HG03196 (cell line): ENCODE measurements around the gene ANG.

Experiments
- ATAC-seq: cut with Tn5 transposase; IDR thresholded peaks from one replicate; pipeline ENCODE4 v1.9.1; 2021; ENCODE audit not compliant: unreplicated experiment

ANG gene

DNA sequence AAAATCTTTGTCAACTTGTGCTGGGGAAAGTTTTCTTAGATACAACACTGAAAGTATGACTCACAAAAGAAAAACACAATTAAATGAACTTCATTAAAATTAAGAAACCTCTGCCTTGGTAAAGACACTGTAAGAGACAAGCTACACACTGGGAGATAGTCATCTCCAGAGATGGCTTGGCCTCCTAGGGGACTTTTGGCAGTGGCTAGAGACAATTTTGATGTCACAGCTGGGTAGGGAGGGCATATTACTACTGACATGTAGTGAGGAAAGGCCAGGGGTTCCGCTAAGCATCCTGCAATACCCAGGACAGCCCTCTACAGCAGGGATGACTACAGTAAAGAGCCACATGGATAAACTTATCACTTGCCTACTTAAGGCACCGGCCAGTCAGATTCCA, 12.9 kb upstream of the ANG start:
- no peak for ATAC-seq

DNA sequence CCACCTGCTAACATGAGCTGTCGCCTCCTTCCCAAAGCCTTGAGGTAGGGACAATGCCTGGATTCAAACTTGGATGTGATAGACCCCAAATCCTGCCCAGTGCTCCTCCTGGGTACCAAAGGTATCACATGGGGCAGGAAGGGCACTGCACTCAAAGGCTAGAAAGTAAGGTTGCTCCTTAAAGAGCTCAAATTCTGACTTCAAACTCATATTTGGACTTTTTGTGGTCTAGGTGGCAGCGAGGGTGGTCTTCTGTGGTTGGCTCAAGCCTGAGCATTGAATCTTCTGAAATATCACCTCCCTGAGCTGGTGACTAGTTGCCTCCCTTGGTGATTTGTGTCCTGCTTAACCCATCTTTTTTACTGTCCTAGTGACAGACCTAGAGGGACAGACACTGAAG, 12.5 kb upstream of the ANG start:
- ATAC-seq = no peak

DNA sequence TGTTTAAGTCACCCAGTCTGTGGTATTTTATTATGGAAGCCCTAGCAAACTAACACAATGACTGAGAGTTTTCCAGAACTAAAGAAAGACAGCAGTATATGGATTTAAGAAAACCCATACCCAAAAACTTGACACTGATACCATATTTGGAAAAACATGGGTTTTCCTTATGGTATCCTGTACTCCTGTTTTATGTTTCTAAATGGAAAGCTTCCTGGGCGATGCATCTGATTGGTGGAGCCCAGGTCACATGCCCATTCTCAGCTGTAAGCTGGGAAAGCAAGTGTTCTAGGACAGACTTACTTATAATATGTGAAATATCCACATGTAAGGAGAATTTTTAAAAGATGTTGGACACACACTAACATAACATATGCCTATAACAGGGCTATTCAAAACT, 8.7 kb upstream of the ANG start:
- no peak for ATAC-seq

DNA sequence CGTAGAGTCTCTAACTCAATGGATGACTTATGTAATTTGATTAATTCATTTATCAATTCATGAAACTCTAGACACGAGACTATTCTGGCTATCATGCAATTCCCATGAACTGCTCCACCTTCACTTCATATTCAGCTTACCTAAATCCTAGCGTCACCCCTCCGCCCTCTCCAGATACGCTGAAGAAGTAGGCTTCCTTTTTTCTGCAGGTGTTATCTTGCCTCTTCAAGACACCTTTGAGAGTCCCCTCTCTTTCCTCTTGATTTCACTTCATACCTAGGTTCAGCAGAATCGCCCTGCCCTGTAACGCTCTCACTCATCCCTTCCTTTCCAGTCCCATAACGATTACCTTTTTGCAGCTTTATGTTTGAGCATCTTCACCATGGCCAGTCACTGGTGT, 8.2 kb upstream of the ANG start:
- no peak for ATAC-seq

DNA sequence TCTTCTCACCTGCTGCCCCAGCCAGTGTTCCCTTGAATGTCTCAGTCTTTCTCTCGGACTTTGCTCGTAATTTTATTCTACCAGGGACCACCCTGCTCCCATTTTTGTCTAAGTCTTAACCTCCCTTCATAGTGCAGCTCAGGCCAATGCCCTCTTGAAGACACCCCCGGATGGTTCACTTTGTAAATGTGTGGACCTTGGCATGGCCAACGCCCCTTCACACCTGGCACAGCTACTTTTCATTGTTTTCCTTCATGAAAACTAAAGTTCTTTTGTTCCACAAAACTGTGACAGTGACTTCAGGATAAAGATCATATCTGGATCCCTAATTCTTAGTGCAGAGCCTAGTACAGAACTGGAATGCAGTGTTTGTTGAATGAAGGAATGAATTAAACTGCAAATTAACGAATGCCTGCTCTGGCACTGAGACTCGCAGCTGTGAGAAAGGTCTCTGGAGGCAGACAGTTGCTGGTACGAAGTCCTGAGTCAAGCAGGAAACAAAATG, 7.7 kb upstream of the ANG start:
- peak; percentile 13 for ATAC-seq

DNA sequence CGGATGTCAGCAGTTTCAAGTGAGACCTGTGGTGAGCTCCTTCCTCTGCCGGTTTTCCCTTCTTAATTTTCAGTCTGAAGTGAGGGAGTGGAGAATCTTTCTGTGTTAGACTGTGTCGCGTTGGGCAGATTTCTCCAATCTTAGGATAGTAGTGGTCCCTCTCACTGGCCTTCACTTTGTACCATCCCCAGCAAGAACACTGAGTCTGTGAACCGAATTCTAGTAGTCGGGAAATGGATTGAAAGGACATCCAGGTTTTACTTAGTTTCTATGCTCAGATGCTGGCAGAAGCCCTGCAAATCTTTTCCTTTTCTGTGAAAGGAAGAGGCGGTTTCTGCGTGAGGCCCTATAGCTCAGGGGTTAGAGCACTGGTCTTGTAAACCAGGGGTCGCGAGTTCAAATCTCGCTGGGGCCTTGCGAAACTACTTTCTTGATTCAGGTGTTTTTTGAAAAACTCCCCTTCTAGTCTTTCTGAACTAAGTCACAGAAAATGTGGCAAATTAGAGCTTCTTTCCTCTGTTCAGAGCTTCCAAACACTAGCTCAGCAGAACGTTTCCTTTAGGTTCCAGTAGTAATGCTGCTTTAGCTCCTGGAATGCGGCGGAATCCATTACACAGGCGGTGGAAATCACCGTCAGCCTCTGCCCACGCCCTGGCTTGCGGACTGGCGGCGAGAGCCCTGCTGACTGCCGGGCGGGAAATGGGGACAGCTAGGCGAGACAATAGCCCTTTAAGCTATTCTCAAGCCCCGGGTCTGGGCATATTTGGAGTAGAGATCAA, 7.0 kb upstream of the ANG start:
- ATAC-seq = peak; percentile 31

DNA sequence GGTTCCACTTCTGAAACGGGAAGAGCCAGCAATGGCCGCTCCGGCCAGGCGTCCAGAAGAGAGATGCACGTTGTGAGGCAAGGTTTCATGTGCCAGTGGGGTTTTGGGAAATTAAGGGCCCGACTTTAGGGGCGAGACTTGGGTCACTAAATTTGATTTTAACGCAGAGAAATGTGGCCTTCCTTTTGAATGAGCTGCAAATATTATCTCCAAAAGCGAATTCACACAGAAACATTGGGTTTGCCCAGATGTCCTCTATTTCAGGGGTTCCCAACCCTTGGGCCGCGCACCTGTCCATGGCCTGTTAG, 6.5 kb upstream of the ANG start:
- ATAC-seq = no peak

DNA sequence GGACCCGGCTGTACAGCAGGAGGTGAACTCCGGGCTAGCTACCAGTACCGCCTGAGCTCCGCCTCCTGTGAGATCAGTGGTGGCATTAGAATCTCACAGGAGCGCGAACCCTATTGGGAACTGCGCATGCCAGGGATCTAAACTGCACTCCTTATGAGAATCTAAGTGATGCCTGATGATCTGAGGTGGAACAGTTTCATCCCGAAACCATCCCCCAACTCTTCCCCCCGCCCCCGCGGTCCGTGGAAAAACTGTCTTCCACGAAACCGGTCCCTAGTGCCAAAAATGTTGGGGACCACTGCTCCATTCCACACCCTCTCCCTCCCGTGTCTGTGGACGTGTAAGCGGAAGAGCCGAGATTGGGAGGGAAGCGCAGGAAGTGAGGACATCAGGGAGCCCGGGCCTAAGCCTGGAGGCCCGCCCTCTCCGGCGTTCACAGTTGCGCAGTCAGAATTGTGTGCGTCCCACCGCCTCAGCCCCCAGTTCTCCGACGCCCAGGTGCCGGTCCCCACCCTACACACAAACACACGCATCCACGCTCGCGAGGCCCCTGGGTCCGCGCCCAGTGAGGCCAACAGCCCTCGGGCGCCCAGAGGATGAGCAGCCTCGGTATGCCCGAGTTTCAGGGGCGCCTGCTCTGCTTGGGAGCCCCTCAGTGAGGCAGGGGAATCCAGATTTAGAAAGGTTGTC, 6.0 kb upstream of the ANG start:
- ATAC-seq = peak; percentile 39

DNA sequence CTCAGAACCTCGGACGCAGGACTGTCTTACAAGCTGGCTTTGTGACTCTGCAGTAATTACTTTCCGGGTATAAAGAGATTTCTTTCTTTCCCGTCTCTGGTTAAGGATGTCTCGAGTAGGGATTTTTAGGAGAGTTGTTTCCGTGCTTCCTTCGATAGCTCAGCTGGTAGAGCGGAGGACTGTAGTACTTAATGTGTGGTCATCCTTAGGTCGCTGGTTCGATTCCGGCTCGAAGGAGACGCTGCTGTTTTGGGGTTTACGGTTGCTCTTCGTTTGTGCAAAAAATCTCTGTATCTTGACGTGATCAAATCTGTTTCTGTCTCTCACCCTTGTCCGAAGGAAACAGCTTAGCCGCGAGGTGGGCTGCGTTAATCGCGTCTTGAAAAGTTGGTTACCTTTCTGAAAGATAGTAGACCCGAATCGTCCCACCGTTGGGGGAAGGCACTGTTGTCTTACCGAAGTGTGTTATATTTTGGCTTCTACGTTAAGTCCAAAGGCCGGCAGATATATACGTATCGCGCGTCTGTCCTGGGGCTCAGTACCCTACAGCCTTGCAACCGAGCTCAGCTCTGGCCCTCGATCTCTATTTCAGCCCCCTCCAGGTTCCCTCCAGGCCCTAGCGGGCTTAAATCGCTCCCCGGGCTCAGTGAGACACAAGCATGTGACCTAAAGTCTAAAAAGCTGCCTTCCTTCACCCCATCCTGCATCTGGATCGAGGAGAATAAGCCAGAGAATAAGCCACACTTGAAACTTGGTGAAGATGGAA, 5.3 kb upstream of the ANG start:
- ATAC-seq = peak; percentile 25

DNA sequence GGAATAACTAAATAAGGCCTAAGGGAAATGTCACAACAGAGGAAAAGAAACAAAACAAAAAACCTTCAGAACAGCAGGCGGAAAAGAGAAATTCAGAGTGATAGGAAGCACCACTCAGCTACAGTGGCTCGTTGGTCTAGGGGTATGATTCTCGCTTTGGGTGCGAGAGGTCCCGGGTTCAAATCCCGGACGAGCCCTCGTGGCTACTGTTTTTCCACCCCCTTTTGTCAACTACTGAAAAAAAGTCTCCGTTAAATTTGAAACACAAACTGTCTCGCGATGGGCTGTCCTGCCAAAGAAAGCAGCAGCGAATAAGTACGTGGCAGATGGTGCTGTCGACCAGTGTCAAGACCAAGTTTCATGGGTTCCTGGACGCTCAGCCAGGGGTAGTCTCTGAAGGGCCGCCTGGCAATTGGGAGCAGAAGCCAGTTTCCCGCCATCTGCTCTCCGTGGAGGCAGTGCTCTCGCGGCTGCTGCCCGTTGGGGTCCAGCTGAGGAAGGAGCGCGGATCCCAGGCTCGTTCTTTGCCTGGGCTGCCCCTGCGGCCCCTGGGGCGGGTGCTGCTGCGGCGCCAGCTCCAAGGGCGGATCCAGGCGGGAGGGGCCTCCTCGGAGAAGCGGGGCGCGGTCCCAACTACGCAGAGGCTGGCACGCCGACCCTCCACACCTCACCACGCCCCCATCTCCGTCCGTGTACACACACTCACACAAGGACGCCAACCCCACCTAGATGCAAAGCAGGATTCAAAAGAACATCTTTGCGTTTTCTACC, 4.5 kb upstream of the ANG start, which contains the start of gene RNASE4:
Gene RNASE4, plus strand, starts transcription at position 670 of the 771 bp plus-strand sequence. CDS start 14,812 bp downstream, outside the sequence.
- ATAC-seq = peak; percentile 28

DNA sequence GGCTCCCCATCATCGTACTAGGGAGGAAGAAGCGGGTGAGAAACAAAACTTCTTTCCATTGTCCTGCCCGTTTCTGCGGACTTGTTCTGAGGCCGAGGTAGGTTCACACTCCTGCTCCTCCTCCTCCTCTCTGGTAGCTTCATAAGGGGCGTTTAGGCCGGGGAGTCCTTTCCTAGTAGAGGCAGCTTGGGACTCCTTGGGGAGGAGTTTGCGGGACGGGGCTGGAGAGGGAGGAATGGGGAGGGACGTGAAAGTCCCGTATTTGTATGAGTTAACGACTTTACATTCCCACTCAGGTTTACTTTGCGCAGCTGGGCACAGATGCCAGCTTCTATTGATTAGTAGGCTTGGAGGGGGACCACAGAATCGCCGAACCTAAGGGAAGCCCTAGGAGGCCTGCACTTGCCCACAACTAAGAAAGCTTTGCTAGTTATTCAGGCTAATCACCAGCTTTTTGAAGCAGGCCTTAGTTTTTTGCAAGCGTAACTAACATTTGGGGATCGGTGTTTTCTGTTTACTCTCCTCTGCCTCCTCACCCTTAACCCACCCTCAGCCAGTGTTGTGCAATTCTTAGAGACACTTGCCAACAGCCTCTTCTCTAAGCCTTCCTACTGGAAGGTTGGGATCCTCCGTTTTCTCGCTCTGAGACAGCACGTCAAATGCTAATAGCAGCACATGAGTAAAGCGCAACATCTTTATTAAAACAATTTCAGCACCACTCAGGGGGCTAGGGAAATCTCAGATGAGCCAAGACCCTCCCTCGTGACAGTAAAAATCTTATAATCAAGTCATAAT, 3.7 kb upstream of the ANG start:
- ATAC-seq = no peak

DNA sequence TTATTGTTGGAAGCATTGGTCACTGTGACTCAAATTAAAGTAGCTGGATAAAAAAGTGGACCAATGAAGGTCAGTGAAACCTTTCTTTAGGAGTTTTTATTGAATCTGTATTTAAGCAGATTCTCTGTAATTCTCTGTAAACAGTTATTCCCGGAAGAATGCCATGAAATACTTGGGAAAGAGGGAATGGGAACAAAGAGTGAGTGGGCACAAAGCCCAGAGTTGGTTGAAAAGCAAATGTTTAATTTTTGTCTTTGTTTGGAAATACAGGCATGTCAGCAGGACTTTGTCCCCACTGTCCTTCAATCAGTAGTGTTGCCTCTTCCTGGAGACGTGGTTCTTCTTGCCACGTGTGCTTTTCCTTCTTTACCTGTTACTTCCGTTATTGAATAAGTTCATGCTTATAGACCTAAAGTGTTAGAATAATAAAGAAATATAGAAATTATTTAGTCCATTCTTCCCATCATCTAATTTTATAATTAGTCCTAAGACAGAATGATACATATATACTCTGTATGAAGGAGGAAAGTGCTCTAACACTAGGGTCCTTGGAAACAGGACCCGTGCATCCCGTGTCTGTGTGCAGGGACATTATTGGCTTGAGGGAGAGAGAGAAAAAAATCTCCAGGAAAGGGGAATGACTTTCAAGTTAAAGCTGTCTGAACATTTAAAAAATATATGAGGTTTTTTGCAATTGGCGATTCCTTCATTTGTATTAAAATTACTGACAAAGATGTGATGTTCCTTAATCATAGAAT, 2.0 kb upstream of the ANG start:
- no peak for ATAC-seq

DNA sequence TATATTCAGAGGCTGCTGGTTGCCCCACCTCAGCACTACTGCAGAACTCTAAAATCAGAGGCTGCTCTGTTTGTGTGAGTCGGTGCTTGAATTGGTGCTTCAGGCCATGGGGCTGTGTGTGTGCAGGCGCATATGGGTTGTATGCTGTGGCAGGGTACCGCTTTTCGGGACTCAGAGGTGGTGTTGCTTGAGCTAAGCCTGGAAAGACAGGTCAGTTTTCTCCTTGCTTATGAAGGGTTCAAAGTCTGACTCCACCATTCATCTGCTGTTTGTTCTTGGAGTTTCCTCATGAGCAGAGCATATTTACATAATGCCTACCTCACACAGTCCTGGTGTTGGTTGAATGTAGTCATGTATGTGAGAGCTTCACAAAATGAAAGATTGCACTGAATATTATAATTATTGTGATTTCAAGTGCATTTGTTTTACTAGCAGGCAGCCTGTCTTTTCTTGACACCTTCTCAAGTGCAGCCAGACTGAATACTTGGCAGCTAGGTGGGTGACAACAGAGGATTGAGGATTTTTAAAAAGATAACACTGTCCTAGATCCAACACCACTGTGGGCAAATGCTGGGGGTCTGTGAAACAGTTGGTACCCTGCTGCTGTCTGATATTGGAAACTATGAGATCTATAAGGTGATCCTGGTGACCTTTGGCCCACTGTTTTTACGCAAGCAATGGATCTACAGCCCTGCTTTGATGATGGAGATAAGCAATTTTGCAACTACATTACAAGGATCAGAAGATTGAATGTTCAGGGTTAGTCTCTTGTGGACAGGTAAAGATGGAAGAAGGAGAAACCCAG, 1.0 kb upstream of the ANG start:
- no peak for ATAC-seq

DNA sequence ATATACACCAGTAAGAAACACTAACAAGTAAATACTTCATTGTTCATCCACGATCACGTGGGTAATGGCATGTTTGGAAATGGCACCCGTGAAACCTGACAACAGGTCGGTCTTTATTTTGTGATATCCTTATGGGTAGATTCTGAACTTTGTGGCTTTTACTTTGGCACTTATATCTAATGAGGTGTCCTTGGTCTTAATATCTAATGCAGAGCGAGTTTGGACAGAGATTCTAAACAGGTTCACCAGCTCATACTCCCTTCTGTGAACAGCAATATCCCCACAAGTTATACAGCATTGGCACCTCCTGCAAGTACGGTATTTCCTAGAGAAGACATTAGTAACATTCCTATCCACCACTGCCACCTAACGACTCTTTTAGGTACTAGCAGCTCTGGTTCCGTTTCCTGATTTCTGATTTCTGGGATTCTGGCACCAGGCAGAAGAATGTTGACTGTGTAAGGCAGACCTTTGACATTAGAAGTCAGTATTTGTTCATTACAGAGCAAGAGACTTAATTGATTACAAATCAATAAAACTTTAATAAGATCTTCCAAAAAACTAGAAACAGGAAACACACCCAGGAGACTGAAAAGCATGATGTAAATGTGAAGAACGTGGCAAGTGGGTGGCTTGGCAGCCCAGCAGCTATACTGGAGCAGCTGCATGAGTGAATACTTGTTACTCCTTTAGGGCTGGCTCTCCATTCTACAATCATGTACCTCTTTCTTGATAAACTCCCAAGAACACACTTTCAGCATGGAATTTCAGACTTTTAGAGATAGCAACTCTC, 2.5 kb downstream of the ANG start:
- no peak for ATAC-seq

DNA sequence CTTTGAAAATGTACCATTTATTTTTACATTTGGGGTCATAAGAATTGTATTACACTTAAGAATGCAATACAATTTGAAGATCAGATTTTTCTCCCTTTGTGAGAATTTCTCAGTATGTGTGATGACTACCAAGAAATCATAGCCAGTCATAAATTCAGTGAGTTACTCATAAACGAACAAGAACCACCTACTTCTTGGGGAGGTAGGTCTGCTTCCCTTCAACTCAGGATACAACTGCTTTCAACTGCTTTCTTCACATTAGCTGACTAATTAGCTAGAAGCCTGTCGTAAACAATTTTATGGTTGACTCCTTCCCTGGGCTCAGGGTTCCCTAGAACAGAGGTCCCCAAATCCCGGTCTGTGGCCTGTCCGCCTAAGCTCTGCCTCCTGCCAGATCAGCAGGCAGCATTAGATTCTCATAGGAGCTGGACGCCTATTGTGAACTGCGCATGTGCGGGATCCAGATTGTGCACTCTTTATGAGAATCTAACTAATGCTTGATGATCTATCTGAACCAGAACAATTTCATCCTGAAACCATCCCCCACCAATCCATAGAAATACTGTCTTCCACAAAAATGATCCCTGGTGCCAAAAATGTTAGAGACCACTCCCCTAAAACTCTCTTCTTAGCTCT, 3.7 kb downstream of the ANG start:
- ATAC-seq = no peak

DNA sequence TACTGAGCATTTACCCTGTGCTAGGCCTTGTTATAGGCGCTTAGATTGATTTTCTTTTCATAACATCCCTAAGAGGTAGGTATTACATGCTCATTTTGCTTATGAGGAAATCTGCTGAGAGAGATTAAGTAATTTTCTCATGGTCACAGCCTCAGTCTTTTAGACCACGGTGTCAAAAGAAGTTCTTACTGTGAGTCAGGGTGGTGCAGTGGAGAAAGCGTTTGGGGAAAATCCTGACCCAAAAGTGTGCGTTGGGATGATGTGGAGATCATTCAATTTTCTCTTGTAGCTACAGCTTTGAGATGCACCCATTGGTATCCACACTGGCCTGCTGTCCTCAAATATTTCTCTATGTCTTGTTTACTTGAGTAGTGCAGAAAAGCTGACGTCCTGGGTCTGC, 8.2 kb downstream of the ANG start:
- no peak for ATAC-seq

DNA sequence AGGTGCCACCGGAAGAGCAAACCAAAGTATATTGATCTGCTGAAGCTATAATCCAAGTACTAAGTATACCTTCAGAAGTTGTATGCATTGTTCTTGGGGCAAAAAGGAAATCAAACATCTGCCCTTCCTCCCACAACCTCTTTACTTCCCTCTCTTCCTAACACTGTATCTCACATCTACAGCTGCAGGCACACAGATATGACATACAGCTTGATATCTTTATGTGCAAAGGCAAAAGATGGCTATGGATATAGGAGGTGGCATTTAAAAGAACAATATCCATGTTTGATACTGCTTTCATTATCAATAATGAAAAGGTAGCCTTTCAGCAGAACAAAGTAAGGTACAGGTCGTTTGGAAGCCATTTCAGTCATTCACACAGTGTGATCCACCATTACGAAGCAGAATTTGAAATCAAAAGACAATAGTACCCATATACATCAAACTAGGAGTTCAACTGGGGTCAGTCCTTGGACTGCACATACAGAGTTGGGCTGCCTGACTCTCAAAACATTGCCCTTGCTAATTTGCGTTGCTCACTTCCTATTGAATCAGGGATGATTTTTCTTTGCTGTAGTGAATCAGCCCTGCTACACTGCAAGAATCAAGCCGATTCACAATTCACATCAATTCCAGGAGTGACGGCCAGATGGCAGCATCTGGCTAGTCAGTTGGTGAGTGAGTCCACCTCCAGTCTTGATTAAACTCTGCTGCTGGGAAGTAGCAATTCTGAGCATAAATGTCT, 8.9 kb downstream of the ANG start:
- no peak for ATAC-seq
